Immature natural killer cell (primary cell): ENCODE results near the gene FH. TPM values are rescaled to one million over a fixed set of nuclear protein-coding genes. Genes with fewer than 3 reads are reported as not detected.

ENCODE experiments used
- DNase-seq, 3 donors: peaks; one replicate each; pipeline ENCODE4 v3.0.0; 2022; ENCODE audit warnings: mixed read lengths in 1 of 3
- H3K27ac Mint-ChIP-seq, 6 donors: one replicate each; pipeline ENCODE4 v1.8.0; 2020; ENCODE audit warnings: mixed read lengths in 6 of 6, mild to moderate bottlenecking in 5 of 6, inconsistent platforms in 4 of 6, moderate library complexity in 3 of 6
- H3K27me3 Mint-ChIP-seq, 3 donors: one replicate each; pipeline ENCODE4 v1.8.0; 2020 to 2021; ENCODE audit warnings: low read depth in 3 of 3, mild to moderate bottlenecking in 3 of 3, mixed read lengths in 3 of 3, moderate library complexity in 3 of 3, inconsistent platforms in 1 of 3
- H3K36me3 Mint-ChIP-seq, 3 donors: one replicate each; pipeline ENCODE4 v1.8.0; 2020; ENCODE audit warnings: mixed read lengths in 3 of 3, inconsistent platforms in 2 of 3, mild to moderate bottlenecking in 2 of 3
- H3K4me1 Mint-ChIP-seq, 2 donors: one replicate each; pipeline ENCODE4 v1.8.0; 2020; ENCODE audit warnings: inconsistent platforms in 2 of 2, mild to moderate bottlenecking in 2 of 2, mixed read lengths in 2 of 2, moderate library complexity in 1 of 2
- H3K4me3 Mint-ChIP-seq, 5 donors: one replicate each; pipeline ENCODE4 v1.8.0; 2020; ENCODE audit warnings: mild to moderate bottlenecking in 5 of 5, mixed read lengths in 5 of 5, inconsistent platforms in 3 of 5, moderate library complexity in 3 of 5
- H3K9me3 Mint-ChIP-seq, 6 donors: one replicate each; pipeline ENCODE4 v1.8.0; 2020; ENCODE audit warnings: mild to moderate bottlenecking in 6 of 6, mixed read lengths in 6 of 6, inconsistent platforms in 4 of 6, moderate library complexity in 3 of 6
- polyA plus RNA-seq, 3 donors: library from polyadenylated mRNA; unstranded; fragments of 300-500 nt; fragmentation: Illumina TruSeq; gene quantifications; one replicate each; pipeline ENCODE4 v1.2.3, GENCODE V29; 2021

FH gene
- polyA plus RNA-seq, 3 donors from 2014 or later, result 27.8 to 33.4 (median 28.5) TPM

GRCh38 chr1:241536304-241536703 is 16.7 kb upstream of the FH start:
- Mint-ChIP-seq H3K27ac (no peak overlapping the region), H3K4me1 (peaks cover 4 to 9% of the 10 kb centered on the region in 2 donors), H3K9me3 (no peaks in the 10 kb centered on the region), H3K4me3 (no peak overlapping the region), H3K27me3 (peaks cover 0 to 9% (median 7%) of the 10 kb centered on the region in 3 donors), H3K36me3 (no peaks in the 10 kb centered on the region)
- DNase-seq, result no peak

GRCh38 chr1:241533326-241534115 is 14.0 kb upstream of the FH start:
- no peak for DNase-seq
- peak overlapping the region in 1 of 6 donors; percentile 15 for H3K27ac Mint-ChIP-seq
- H3K9me3 Mint-ChIP-seq, result no peaks in the 10 kb centered on the region
- H3K4me1 Mint-ChIP-seq, result peaks cover 6 to 14% of the 10 kb centered on the region in 2 donors
- H3K36me3 Mint-ChIP-seq, result no peaks in the 10 kb centered on the region
- peaks cover 0 to 9% (median 1%) of the 10 kb centered on the region in 3 donors for H3K27me3 Mint-ChIP-seq
- peak overlapping the region in 2 of 5 donors; percentile 7 to 25 for H3K4me3 Mint-ChIP-seq

GRCh38 chr1:241532864-241533263 is 13.3 kb upstream of the FH start:
- no peak for DNase-seq
- peaks cover 6 to 14% of the 10 kb centered on the region in 2 donors for H3K4me1 Mint-ChIP-seq
- peaks cover 0 to 11% (median 3%) of the 10 kb centered on the region in 3 donors for H3K27me3 Mint-ChIP-seq
- no peak overlapping the region for H3K27ac Mint-ChIP-seq
- H3K36me3 Mint-ChIP-seq, result no peaks in the 10 kb centered on the region
- H3K4me3 Mint-ChIP-seq, result peak overlapping the region; percentile 5 to 44 (median 14)
- no peaks in the 10 kb centered on the region for H3K9me3 Mint-ChIP-seq

- H3K27me3 Mint-ChIP-seq, result peaks cover 0 to 11% (median 3%) of the 10 kb centered on the region in 3 donors
- H3K9me3 Mint-ChIP-seq, result no peaks in the 10 kb centered on the region
- DNase-seq, result no peak
- H3K27ac Mint-ChIP-seq, result peak within 1 kb of the TSS; percentile 73 to 95 (median 87)
- H3K36me3 Mint-ChIP-seq, result no peaks in the 10 kb centered on the region
- H3K4me1 Mint-ChIP-seq, result peaks cover 6 to 14% of the 10 kb centered on the region in 2 donors
- peak within 1 kb of the TSS; percentile 96 to 100 (median 97) for H3K4me3 Mint-ChIP-seq
Observed at GRCh38 chr1:241532162-241532531, 12.6 kb upstream of the FH start, which contains the start of gene KMO. TSS of gene KMO (plus strand) at chr1:241532378. CDS start at chr1:241532445, 67 bp downstream.

GRCh38 chr1:241531195-241532161 is 11.9 kb upstream of the FH start:
- H3K4me3 Mint-ChIP-seq, result peak overlapping the region; percentile 96 to 100 (median 97)
- peaks cover 0 to 11% (median 6%) of the 10 kb centered on the region in 3 donors for H3K27me3 Mint-ChIP-seq
- DNase-seq, result peak; percentile 58 to 66 (median 64)
- peak overlapping the region; percentile 73 to 95 (median 87) for H3K27ac Mint-ChIP-seq
- H3K36me3 Mint-ChIP-seq, result no peaks in the 10 kb centered on the region
- H3K9me3 Mint-ChIP-seq, result no peaks in the 10 kb centered on the region
- peaks cover 6 to 14% of the 10 kb centered on the region in 2 donors for H3K4me1 Mint-ChIP-seq

- Mint-ChIP-seq H3K4me1 (peaks cover 6 to 13% of the 10 kb centered on the region in 2 donors), H3K36me3 (no peaks in the 10 kb centered on the region), H3K27me3 (peaks cover 2 to 14% (median 10%) of the 10 kb centered on the region in 3 donors), H3K9me3 (no peaks in the 10 kb centered on the region), H3K27ac (no peak overlapping the region), H3K4me3 (no peak overlapping the region)
- no peak for DNase-seq
Observed at GRCh38 chr1:241527146-241527545, 7.6 kb upstream of the FH start.

- no peak for DNase-seq
- no peaks in the 10 kb centered on the region for H3K36me3 Mint-ChIP-seq
- H3K9me3 Mint-ChIP-seq, result no peaks in the 10 kb centered on the region
- peaks cover 4 to 14% (median 11%) of the 10 kb centered on the region in 3 donors for H3K27me3 Mint-ChIP-seq
- H3K27ac Mint-ChIP-seq, result no peak overlapping the region
- H3K4me3 Mint-ChIP-seq, result no peak overlapping the region
- no peaks in the 10 kb centered on the region for H3K4me1 Mint-ChIP-seq
Observed at GRCh38 chr1:241525026-241525425, 5.5 kb upstream of the FH start.

GRCh38 chr1:241521718-241522117 is 2.2 kb upstream of the FH start:
- no peak overlapping the region for H3K27ac Mint-ChIP-seq
- H3K27me3 Mint-ChIP-seq, result peaks cover 4 to 8% (median 7%) of the 10 kb centered on the region in 3 donors
- peak overlapping the region in 1 of 5 donors; percentile 8 for H3K4me3 Mint-ChIP-seq
- H3K9me3 Mint-ChIP-seq, result no peaks in the 10 kb centered on the region
- H3K4me1 Mint-ChIP-seq, result peaks cover 11 to 21% of the 10 kb centered on the region in 2 donors
- no peaks in the 10 kb centered on the region for H3K36me3 Mint-ChIP-seq
- no peak for DNase-seq

- Mint-ChIP-seq H3K27me3 (peaks cover 4 to 8% (median 7%) of the 10 kb centered on the region in 3 donors), H3K4me1 (peaks cover 13 to 21% of the 10 kb centered on the region in 2 donors), H3K9me3 (no peaks in the 10 kb centered on the region), H3K27ac (no peak overlapping the region), H3K36me3 (peaks cover 0 to 4% (median 4%) of the 10 kb centered on the region in 3 donors), H3K4me3 (no peak overlapping the region)
- DNase-seq, result no peak
Observed at GRCh38 chr1:241520080-241520465, 518 bp upstream of the FH start.

GRCh38 chr1:241518476-241519307 is 863 bp downstream of the FH start:
- peaks cover 13 to 30% of the 10 kb centered on the region in 2 donors for H3K4me1 Mint-ChIP-seq
- peak overlapping the region; percentile 81 to 89 (median 88) for H3K4me3 Mint-ChIP-seq
- DNase-seq, result peak in 1 of 3 donors; percentile 26
- peaks cover 0 to 7% (median 4%) of the 10 kb centered on the region in 3 donors for H3K36me3 Mint-ChIP-seq
- peaks cover 2 to 7% (median 4%) of the 10 kb centered on the region in 3 donors for H3K27me3 Mint-ChIP-seq
- H3K9me3 Mint-ChIP-seq, result no peaks in the 10 kb centered on the region
- H3K27ac Mint-ChIP-seq, result peak overlapping the region; percentile 64 to 88 (median 80)

GRCh38 chr1:241513378-241513777 is 6.2 kb downstream of the FH start:
- Mint-ChIP-seq H3K4me1 (peaks cover 7 to 24% of the 10 kb centered on the region in 2 donors), H3K9me3 (no peaks in the 10 kb centered on the region), H3K4me3 (no peak overlapping the region), H3K36me3 (peaks cover 7 to 34% (median 19%) of the 10 kb centered on the region in 3 donors), H3K27me3 (no peaks in the 10 kb centered on the region), H3K27ac (no peak overlapping the region)
- no peak for DNase-seq

GRCh38 chr1:241507189-241507863 is 12.2 kb downstream of the FH start:
- H3K4me3 Mint-ChIP-seq, result no peak overlapping the region
- no peaks in the 10 kb centered on the region for H3K4me1 Mint-ChIP-seq
- H3K27me3 Mint-ChIP-seq, result no peaks in the 10 kb centered on the region
- no peak for DNase-seq
- no peak overlapping the region for H3K27ac Mint-ChIP-seq
- H3K9me3 Mint-ChIP-seq, result no peaks in the 10 kb centered on the region
- peaks cover 29 to 70% (median 47%) of the 10 kb centered on the region in 3 donors for H3K36me3 Mint-ChIP-seq
